CD1c-positive myeloid dendritic cell (primary cell): Measurements from ENCODE around the gene ZNF608.

Experiments
- DNase-seq: peaks from one replicate; pipeline ENCODE4 v3.0.0-alpha.2; 2016; ENCODE audit errors: extremely low spot score

Gene ZNF608

DNA sequence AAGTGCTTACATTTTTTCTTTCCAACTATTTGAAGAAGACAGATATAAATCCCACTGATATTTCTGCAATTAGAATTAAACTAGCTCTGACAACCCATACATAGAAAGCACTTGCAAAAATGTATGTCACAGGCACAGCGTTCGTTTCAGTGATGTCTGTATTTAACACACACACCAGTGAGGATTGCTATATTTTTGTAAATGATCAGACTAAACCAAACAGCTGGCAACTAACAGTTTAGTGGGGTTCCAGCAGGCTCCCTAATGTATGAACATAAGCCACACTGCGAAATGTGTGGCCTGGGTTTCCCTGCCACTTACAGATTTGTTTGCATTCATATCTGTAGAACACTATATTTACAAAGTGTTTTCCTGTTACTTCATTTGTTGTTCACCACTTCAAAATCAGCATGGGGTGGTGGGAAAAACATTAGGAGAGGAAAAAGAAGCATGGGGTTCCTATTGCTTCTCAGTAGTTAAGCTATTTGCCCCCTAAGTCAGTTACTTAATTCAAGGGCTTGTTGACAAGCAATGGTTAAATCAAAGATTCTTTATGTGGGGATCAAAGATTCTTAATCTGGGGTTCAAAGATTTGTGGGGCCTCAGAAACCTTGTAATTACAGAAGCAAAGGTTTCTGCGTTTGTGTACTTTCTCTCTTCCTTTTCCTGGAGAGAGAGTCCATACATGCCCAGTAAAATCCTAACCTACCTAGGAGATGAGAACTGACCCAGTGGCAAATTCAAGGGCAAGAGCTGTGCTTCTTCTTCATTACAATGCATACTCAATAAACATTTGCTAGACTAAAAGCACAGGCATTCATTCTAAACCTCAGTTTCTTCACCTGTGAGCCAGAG is 27.1 kb downstream of the ZNF608 start:
- DNase-seq: no peak

DNA sequence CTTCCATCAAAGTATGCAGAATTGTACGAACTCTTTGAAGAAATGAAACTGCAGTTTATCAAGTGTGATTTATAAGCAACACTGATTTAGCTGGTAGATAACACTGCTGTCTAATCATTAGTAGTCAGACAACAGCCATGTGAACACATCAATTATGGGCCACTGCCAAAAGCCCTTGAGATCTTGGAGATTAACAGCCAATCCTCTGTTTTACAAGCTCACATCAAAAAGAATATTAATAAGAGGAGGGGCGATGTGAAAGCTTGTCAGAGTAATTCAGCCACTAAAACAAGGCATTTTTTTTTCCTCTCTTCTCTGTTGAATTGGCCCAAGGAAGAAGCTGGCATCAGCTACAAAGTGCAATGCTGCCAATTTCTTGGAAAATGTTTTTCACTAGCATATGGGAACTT is 28.1 kb downstream of the ZNF608 start:
- DNase-seq: no peak

DNA sequence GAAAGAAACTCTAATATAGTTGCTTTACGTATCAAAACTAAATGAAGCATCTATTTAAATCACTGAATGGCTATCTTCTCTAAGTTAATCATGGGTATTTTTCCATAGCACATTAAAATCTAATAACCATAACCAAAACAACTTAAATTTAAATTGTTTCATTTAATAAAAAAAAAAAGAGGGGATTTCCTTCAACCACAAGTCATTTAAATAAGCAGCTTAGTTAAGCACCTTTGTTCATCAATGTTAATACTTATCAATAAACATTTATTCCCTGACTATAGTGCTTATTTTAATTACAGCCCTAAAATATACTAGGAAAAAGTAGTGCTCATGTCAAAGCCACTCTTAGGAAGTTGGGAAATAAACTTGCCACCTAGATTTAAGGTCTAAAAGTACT is 30.3 kb downstream of the ZNF608 start:
- DNase-seq: no peak

DNA sequence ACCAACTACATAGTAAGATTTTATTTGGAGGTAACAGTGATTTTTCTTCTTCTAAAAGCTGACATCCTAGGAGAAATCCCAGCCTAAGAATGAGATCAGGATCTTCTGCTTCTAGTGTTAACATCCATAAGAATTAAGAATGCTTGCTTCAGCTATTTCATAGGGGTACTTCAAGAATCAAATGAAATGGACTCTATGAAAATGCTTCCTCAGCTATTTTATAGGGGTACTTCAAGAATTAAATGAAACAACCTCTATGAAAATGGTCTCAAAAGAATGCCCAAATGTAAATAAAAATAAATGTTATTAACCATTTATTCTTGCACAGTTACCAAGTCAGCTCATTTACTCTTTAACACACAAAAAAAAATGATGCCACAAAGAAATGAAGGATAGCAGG is 31.5 kb downstream of the ZNF608 start:
- DNase-seq: no peak

DNA sequence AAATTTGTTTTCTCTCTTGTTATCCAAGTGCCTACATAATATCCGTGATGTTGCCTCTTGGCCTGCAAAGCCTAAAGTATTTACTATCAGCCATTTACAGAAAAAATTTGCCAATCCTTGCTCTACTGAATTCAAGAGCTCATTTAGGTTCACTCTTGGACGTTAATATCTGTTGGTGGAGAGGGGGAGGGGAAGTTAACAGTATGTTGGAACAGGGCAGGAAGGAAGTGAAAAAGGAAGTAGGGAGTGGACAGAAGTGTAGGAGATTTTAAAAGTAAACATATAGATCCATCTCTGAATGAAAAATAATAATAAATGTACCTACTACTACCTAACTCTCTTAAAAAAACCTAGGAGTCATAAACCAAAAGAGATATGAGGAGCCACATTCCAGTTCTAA is 32.8 kb downstream of the ZNF608 start:
- no peak for DNase-seq

DNA sequence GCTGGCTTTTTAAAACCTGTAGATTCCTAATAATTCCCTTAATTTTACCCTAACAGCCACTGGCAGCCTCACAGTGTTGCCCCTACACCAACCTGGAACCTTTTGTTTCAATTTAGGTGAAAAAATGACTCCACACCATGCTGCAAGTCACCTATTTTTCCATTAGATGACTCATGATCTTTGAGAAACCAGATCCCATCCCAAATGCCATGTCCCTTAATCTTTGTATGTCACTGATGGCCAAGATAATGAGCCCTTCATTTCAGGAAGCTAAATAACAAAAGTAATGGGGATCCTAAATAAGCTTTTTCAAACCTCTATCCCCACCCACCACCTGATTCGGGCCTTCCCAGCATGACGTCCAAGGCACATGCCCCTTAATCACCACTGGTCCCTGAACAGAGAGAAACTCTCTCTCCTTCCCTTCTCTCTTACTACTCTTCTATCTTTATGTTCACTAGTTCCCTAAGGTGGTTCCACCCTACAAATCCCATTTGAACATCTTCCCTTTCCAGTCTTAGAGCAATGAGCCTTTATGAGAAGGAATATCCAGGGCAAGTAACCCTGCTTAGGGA is 33.6 kb downstream of the ZNF608 start:
- no peak for DNase-seq

DNA sequence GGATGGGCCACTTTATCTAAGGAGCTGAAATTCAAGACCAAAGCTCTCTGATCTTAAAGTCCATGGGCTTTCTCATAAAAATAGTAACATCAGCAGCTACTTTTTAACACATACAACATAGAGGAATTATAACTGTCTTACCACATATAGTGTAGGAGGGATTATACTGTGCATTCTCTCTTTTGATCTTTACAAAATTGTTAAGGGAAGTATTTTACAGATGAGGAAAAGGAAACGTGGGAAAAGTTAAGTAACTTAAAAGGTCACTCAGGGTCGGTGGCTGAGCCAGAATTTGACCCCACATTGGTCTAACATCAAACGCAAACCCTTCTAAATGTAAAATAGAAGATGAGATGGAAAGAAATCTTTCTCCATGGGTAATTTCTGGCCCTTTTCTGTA is 38.4 kb downstream of the ZNF608 start:
- no peak for DNase-seq

DNA sequence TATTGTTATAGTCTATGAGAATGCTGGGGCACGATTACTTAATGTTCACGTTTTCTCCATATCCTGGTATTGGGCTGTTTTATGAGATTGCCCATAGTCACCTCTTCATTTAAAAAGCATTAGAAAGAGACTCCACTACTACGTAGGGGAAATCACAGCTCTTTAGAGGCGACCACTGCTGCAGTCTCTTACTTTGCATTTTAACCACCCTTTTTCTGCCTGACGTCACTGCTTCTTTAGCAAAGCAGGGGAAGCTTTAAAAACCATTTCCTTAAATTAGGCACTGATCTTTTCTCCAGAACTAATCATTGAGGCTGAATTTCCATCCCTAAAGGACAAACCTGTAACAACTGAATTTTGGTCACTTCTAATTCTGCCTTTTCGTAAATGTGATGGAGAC is 38.9 kb downstream of the ZNF608 start:
- DNase-seq: no peak

DNA sequence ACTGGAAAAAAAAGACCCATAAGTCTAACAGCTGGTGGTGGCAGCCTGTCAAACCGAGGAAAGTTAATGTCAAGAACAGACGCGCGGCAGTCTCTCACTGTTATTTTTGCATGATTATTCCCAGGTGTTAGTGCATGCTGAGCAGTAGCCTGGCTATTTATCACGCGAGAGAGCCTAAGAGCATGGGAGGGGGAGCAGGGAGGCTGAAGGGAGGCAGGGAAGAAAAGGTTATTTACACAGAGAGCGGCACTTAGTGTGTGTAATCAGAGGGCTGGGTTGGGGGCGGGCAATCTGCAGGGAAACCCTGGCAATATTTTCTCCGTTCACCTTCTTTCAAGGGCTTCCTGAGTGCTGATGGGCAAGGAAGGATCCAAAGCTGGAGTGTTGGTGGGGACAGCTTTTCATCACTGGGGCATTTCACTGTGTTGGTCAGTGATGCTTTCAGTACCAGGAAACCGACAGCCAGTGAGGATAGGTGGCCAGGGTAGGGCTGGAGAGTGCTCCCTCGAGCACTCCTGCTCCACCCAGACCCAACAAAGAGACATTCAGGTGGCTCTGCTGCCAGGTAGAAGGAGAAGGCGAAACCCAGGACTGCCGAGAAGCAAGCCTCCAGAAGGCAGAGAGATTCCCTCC is 39.6 kb downstream of the ZNF608 start:
- no peak for DNase-seq

DNA sequence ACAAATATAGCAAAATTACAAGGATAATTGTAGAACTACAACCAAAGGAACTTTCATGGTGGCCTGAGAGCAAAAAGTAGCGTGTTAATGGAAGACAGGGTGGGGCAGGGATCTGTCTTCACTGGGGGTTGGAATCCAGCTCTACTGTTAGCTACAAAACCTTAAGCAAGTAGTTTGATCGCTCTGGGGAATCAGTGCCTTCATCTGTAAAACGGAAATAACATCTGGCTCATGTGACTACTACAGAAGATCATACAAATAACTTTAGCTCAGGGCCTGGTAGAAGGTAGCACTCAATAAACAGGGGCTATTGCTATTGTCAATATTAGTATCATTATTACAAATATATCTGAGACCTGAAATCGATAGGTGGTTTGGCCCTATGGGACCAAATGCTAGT is 40.4 kb downstream of the ZNF608 start:
- no peak for DNase-seq

DNA sequence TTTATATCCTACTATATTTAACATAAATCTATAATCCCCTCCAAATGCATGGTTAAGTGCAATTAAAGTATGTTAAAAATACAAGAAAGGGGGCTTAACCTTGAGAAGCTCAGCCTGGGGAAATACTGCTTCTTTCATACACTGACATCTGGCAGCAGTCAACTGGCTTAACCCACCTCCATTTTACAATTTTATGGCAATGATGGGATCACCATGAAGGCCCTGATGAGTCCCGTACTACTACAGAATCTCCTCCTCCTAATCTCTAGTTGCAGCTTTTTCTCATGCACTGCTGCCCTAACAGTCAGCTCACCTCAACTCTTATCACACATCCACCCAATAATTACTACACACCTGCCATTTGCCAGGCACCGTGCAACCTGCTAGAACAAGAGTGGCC is 40.9 kb downstream of the ZNF608 start:
- no peak for DNase-seq

DNA sequence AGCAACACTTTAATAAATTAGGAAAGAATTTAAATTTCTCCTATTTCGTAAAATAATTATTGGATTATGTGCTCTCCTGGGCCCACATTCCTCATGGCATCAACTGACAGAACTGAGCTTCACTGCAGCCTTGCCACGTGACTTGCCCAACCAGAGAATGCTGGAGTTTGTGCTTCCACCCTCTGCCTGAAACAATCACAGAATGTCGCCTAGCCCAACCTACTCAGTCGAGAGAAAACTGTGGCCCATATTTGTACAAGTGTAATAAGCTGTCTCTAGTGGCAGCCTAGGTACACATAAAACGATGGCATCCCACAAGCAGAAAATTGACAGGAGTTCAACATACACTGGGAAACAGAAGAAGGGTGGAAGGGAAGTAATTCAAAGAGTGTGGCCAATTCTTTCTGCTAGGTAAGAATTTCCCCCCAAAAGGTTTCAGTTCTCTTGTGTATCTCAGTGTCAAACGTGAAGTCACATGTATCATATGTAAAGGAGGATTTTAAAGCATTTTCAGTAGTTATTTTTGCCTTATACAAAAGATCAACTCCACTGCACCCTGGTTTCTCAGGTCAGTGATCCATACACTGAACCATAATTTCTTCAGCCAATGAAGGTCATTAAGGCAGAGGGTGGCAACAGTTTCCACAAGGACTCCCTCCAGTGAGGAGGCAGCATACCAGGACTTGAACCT is 41.7 kb downstream of the ZNF608 start:
- DNase-seq: no peak

DNA sequence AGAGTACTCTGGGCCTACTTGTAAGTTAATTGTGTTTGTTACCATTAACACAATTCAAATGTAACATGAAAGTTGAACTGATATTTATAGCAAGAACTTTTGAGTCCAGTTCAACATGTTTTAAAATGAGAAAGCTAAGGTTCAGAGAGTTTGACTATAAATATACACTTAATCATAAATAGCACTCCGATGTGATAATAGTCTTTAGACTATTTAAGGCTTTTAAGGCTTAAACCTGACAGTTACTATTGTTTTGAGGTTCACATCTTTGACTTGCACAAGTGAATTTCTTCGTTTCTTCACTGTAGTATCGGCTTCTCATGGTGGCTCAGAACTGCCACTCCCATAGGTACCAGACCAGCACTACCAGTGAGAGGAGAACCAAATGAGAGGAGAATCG is 42.4 kb downstream of the ZNF608 start:
- DNase-seq: no peak

DNA sequence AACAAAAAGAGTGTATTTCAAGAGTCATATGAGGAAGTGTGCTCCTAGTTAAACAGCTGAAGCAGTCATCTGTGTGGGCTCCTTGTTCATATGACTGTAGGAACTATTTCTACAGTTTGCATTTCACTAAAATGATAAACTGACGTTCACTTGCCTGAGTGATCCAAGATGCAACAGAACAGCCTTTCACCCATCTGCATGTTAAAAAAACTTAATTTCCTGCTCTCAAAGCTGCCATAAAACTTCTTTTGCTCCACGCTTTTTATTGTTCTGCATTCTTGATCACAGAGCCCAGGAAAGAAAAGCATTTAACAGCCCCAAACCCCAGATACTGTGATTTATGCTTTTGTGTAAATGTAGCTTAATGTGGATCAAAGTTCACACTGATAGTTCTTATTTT is 43.9 kb downstream of the ZNF608 start:
- DNase-seq: no peak

DNA sequence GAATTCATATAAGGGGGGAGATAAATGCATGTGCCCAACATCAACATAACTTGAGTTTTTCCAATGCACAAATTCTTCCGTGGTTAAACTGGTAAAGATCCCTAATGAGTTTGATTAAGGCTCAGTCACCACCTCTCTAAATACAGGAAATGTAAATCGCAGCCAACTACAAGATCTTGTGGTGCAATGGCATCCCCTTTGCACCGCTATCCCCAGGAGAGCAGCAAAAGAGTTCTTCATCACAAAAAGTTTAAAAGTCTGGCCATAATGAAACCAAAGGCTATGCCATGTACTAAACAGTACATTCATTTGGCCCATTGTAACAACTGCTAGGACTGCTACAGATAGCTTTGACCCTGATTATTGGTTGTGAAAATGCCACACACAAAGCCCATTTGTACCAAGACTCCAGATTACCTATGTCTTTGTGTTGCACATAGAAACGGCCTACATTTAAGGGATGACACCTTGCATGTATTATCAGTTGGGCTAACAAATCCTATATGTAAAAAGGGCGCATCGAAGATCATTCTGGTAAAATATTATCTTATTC is 44.5 kb downstream of the ZNF608 start:
- no peak for DNase-seq

DNA sequence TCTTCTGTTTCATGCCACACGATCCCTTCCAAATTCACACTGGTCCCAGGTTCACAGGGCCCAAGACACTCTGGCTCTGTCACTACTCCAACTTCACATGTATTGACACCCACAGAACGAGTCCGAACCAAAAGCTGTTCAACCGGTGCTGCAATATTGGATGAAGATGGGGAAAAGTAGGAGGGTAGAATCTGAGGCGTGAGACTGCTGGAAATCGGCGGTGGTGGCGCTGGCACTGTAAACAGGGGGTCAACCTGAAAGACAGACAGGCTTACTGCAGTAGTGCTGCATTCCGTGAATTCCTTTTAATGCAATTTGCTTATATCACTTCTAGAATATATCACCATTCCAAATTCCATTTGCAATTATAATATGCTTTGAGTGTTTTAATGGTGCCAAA is 45.4 kb downstream of the ZNF608 start:
- DNase-seq: no peak

DNA sequence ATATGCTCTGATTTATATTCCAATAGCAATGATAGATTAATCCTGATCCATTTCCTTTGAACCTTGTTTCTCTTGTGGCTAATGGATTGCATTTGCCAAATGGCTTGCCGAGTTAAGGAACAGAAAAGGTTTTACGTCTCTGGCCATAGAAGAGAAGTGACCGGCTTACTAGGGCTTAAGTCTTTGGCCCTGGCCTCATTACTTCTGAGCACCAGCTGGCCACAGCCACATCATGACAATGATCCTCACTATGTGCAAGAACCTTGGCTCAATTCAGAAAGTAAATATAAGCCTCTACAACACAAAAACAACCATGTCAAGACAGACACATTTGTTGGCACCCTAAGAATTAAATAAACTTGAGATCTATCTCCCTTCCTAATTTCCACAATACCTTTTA is 46.1 kb downstream of the ZNF608 start:
- DNase-seq: no peak

DNA sequence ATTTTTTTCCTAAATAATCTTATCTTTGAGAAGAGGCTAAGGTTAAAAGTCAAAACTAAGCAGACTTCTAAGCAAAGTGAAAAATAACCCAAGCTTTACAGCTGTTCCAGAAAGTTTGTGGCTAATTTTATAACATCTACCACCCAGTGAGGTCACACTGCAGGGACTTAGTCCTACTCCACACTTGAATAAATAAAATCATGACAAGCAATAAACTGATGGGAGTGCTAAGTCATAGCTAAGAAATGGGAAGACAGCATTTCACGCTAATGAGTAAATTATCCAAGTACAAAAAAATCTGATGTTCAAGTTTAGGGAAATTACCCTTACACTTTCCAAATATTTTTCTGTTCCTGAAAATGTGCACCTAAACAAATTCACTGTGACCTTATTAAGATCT is 47.7 kb downstream of the ZNF608 start:
- DNase-seq: no peak

DNA sequence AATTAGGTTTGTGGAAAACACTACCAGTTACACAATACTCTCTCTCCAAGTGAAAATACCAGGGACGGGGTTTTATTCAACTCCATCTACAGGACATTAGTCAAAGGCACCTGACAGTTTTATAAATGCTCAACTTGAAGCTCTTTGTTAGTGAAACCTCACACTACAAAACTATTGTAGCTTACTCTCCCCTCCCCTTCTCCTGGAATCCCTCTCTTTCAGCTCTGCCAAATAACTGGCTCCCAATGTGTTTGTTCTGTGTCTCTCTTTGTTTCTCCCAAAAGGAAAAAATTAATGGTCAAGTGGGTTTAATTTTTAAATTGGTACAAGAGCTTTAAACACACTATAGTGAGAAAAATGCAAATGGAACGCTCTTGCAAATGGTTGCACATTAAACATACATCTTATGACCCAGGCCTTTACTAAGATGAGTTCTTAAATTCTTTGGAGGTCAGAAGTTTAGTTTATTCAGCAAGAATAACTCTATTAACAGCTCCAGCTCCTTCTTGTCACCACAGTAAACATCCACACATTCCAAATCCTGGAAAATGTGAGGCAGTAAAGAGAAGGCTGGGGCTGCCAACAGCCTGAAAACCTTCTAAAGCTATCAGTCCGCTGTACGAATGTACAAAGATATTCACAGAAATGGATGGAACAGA is 48.4 kb downstream of the ZNF608 start:
- DNase-seq: no peak

DNA sequence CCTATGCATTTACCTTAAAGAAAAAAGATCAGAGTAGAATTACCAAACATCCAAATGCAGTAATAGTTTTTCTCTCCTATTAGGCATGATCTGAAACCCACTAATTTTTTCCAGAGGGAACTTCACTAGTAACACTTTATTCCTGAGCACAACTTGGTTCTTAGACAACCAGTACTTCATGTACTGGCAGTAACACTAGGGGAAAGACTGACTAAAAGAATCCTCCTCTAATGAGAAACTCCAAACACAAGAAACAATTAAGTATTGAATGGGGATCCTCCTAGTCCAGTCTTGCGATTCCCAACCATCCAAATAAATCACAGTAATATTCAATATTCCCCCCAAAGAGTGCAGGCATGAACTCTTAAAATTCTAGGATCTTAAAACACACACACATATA is 48.9 kb downstream of the ZNF608 start:
- DNase-seq: no peak

DNA sequence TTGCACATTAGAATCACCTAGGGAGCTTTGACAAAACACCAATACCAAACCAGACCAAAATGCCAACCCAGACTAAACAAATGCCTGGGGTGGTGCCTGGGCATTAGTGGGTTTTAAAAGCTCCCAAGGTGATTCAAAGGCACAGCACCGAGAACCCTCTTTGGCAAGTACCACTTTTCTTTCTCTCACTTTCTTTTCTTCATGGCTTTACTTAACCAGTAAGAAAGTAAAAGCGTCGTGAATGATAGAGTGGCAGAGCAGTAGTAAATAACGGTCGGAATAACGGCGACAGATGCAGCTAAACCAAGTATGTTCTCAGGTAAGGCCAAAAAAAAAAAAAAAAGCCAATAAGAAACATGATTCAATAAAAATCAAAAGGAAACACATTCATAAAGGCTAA is 49.5 kb downstream of the ZNF608 start:
- no peak for DNase-seq
